Stomach smooth muscle (tissue), 2 donors: ENCODE data around the gene CERS1.

Source experiments
- H3K27ac ChIP-seq: one replicate; pipeline ENCODE4 v1.7.0; 2013; ENCODE audit warnings: mild to moderate bottlenecking, low read length, inconsistent platforms
- H3K27me3 ChIP-seq, 2 donors: one replicate each; pipeline ENCODE4 v1.7.0; 2013; ENCODE audit warnings: low read length in 2 of 2; ENCODE audit not compliant: insufficient read depth in 2 of 2, control insufficient read depth in 1 of 2
- H3K36me3 ChIP-seq, 2 donors: one replicate each; pipeline ENCODE4 v1.7.0; 2013; ENCODE audit warnings: low read length in 2 of 2; ENCODE audit not compliant: control insufficient read depth in 2 of 2, insufficient read depth in 2 of 2
- H3K4me1 ChIP-seq: one replicate; pipeline ENCODE4 v1.7.0; 2013; ENCODE audit warnings: low read length; ENCODE audit not compliant: control insufficient read depth, insufficient read depth
- H3K4me3 ChIP-seq, 2 donors: one replicate each; pipeline ENCODE4 v1.7.0; 2013; ENCODE audit warnings: low read length in 2 of 2
- H3K9ac ChIP-seq, 2 donors: one replicate each; pipeline ENCODE4 v1.7.0; 2013; ENCODE audit warnings: low read length in 2 of 2, mild to moderate bottlenecking in 1 of 2
- H3K9me3 ChIP-seq, 2 donors: one replicate each; pipeline ENCODE4 v1.7.0; 2013; ENCODE audit warnings: low read length in 2 of 2; ENCODE audit not compliant: control insufficient read depth in 2 of 2
- donor health status: healthy.
- donor health status: Pancreatic carcinoma.

Gene CERS1

GRCh38 chr19:18868380-18869022 is 27.5 kb downstream of the CERS1 start:
- Histone ChIP-seq H3K4me1 (peaks cover 9% of the 10 kb centered on the region), H3K27ac (no peak overlapping the region), H3K36me3 (peaks cover 25 to 26% of the 10 kb centered on the region in 2 donors), H3K9me3 (no peaks in the 10 kb centered on the region), H3K27me3 (peaks cover 2 to 14% of the 10 kb centered on the region in 2 donors), H3K4me3 (no peak overlapping the region), H3K9ac (no peak overlapping the region)

DNA sequence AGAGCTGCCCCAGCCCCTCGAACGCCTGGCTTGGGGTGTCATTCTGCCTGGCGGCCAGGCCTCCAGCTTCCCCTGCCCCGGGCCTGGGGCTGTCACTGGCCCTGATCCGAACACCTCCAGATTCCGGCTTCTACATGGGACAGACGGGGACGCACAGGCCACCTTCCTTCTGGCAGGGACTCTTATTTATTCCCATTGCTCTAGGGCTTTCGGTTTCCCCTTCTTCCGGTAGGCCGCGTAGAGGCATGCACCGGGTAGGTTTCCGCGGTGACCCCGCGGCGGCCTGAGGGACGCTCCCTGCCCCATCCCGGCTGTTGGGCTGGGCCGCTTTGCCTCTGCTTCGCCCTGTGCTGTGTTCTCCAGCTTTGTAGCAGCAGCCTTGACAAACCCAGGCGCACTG is 28.2 kb downstream of the CERS1 start:
- no peak overlapping the region for H3K27ac ChIP-seq

GRCh38 chr19:18867199-18867598 is 28.8 kb downstream of the CERS1 start:
- H3K9me3 ChIP-seq = no peaks in the 10 kb centered on the region
- no peak overlapping the region for H3K9ac ChIP-seq
- H3K4me1 ChIP-seq = peaks cover 9% of the 10 kb centered on the region
- H3K4me3 ChIP-seq = no peak overlapping the region
- peaks cover 2 to 14% of the 10 kb centered on the region in 2 donors for H3K27me3 ChIP-seq
- peaks cover 36 to 37% of the 10 kb centered on the region in 2 donors for H3K36me3 ChIP-seq
- no peak overlapping the region for H3K27ac ChIP-seq

More for the DNA sequence above, 28.2 kb downstream of the CERS1 start:
- H3K4me1 ChIP-seq = peaks cover 9% of the 10 kb centered on the region
- H3K9me3 ChIP-seq = no peaks in the 10 kb centered on the region
- H3K4me3 ChIP-seq = no peak overlapping the region
- H3K9ac ChIP-seq = no peak overlapping the region
- H3K27me3 ChIP-seq = peaks cover 2 to 14% of the 10 kb centered on the region in 2 donors
- peaks cover 31 to 32% of the 10 kb centered on the region in 2 donors for H3K36me3 ChIP-seq

- Histone ChIP-seq H3K36me3 (peaks cover 40% of the 10 kb centered on the region in 2 donors), H3K27me3 (peaks cover 2 to 14% of the 10 kb centered on the region in 2 donors), H3K27ac (no peak overlapping the region), H3K4me3 (no peak overlapping the region), H3K9ac (no peak overlapping the region), H3K9me3 (no peaks in the 10 kb centered on the region), H3K4me1 (peaks cover 9% of the 10 kb centered on the region)
Measured at GRCh38 chr19:18866800-18867123, 29.2 kb downstream of the CERS1 start.

DNA sequence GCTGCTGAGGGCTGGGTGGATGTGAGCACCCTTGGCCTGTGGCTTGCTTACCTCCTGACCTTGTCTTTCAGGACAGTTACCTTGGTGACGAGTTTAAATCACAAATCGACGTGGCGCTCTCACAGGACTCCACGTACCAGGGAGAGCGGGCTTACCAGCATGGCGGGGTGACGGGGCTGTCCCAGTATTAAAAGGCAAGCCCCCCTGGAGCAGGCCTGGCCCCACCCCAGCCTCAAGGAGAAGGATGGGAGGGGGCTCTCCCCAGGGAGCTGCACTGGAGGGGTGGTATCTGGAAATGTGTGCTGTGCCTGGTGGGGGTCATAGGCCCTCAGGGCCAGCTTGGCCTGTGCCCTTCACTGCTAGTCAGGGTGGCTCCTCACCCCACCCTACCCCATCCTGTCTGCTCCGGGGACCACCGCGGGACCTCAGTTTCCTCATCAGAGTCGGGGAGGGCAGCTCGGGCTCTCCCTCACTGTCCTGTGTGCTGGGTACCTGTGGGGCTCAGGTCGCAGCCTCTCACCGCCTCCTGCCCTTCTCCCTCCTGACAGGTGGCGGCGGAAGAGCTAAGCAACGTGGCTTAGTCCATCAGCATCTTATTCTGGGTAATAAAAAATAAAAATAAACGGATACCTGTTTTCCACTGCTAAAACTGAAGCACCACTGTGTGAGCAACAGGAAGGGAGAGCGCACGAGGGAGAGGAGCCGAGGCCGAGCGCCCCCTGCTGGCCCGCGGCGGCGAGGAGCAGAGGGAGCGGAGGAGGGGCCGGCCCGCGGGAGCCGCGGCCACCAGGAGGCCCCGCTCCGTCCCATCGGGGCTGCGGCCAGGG is 29.8 kb downstream of the CERS1 start:
- Histone ChIP-seq H3K9ac (no peak overlapping the region), H3K27ac (no peak overlapping the region)

DNA sequence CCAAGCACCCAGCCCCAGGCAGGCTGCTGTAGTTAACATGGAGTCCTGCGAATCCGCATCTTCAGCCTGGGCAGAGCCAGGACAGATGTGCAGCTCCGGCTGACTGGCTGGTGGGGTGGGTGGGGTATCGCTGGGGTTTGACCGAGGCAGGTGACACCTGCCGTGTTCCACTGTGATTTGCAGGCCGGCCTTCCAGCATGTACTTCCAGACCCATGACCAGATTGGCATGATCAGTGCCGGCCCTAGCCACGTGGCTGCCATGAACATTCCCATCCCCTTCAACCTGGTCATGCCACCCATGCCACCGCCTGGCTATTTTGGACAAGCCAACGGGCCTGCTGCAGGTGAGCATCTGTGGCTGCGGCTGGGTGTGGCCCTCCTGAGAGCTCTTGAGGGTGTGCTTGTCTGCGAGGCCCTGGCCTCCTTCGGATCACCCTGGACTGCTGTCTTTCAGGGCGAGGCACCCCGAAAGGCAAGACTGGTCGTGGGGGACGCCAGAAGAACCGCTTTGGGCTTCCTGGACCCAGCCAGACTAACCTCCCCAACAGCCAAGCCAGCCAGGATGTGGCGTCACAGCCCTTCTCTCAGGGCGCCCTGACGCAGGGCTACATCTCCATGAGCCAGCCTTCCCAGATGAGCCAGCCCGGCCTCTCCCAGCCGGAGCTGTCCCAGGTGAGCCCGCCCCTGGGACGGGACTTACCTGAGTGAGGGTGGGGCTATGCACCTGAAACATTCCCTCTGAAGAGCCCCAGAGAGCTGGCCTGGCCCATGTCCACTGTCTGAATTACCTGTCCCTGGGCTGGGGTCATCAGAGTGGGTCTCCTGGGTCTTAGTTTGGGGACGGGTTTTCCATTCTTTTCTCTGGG is 30.6 kb downstream of the CERS1 start:
- H3K4me1 ChIP-seq = peaks cover 9% of the 10 kb centered on the region
- H3K9ac ChIP-seq = no peak overlapping the region
- H3K27ac ChIP-seq = no peak overlapping the region
- no peak overlapping the region for H3K4me3 ChIP-seq
- no peaks in the 10 kb centered on the region for H3K9me3 ChIP-seq
- peaks cover 54% of the 10 kb centered on the region in 2 donors for H3K36me3 ChIP-seq
- peaks cover 0 to 10% of the 10 kb centered on the region in 2 donors for H3K27me3 ChIP-seq

More for the DNA sequence above, 29.8 kb downstream of the CERS1 start:
- Histone ChIP-seq H3K4me1 (peaks cover 9% of the 10 kb centered on the region), H3K4me3 (no peak overlapping the region), H3K9me3 (no peaks in the 10 kb centered on the region), H3K36me3 (peaks cover 45% of the 10 kb centered on the region in 2 donors), H3K27me3 (peaks cover 2 to 14% of the 10 kb centered on the region in 2 donors)

DNA sequence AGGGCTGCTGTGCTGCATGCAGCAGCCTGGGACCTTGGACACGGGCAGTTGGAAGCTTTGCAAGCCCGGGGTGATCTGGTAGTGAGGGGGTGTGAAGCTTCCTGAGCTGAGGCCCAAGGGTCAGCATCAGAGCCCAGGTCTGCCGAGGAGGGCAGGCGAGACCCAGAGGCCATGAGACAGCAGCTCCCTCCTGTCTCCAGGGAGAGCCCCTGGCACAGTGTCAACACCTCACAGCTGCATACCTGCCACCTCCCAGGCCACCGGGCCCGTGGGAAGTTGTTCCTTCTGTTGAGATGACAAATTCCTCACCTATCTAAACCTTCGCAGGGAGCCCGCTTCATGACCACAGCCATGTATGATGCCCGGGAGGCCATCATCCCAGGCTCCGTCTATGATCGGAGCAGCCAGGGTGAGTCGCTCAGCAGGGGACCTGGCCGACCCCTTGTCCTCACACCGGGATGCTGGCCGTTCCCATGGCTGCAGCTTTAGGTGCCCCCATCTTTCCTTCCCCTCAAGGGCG is 32.1 kb downstream of the CERS1 start:
- no peak overlapping the region for H3K27ac ChIP-seq
- H3K9ac ChIP-seq = no peak overlapping the region
- no peaks in the 10 kb centered on the region for H3K9me3 ChIP-seq
- H3K4me3 ChIP-seq = no peak overlapping the region
- peaks cover 64 to 68% of the 10 kb centered on the region in 2 donors for H3K36me3 ChIP-seq
- no peaks in the 10 kb centered on the region for H3K27me3 ChIP-seq
- peaks cover 7% of the 10 kb centered on the region for H3K4me1 ChIP-seq

DNA sequence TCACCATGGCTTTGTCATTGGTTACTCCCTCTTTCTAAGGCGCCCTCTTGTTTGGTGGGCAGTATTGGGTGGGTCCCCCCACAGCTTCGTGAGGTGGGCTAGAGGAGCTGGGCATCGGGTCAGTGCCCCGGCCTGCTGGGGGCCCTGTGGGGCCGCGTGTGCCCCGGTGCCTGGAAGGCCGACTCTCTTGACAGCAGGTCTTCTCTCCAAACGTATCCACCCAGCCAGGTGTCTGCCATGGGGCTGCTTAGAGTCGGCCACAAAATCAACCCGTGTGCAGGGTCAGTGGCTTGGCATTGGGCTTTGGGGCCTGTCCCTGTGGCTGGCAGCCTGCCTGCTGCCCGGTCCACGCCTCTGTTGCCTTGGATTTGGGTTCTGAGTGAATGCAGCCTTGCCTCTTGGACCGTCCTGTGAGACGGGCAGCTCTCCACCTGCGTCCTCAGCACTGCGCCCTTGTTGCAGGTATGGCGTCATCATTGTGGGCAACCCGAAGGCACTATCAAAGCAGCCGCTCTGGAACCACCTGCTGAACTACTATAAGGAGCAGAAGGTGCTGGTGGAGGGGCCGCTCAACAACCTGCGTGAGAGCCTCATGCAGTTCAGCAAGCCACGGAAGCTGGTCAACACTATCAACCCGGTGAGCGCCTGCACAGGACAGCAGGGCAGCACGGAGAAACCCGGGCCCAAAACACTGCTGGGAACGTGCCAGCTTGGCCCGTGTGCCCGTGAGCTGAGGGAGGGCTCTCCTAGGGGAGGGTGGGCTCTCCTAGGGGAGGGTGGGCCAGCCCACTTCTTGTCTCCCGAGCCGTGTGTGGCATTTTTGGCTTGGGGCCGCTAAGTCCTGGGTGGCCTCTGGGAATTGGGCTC is 32.7 kb downstream of the CERS1 start:
- no peak overlapping the region for H3K9ac ChIP-seq

DNA sequence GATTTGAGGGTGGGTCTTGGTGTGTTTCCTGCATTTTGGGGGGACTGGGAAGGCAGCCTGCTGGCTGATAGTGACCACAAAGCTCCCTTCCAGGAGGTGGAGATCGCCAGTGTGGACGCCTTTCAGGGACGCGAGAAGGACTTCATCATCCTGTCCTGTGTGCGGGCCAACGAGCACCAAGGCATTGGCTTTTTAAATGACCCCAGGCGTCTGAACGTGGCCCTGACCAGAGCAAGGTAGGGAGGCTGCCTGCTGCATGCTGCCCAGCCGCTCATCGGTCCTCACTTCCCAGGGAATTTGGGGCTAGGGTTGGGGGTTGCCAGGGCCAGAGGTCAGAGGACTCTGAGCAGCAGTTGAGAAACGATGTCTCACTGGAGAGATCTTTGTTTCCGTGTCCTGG is 34.0 kb downstream of the CERS1 start:
- H3K36me3 ChIP-seq = peaks cover 76 to 78% of the 10 kb centered on the region in 2 donors
- H3K4me1 ChIP-seq = peaks cover 7% of the 10 kb centered on the region
- H3K9ac ChIP-seq = no peak overlapping the region
- no peak overlapping the region for H3K27ac ChIP-seq
- no peak overlapping the region for H3K4me3 ChIP-seq
- no peaks in the 10 kb centered on the region for H3K27me3 ChIP-seq
- no peaks in the 10 kb centered on the region for H3K9me3 ChIP-seq

More for the DNA sequence above, 32.7 kb downstream of the CERS1 start:
- Histone ChIP-seq H3K4me1 (peaks cover 7% of the 10 kb centered on the region), H3K27me3 (no peaks in the 10 kb centered on the region), H3K36me3 (peaks cover 69 to 73% of the 10 kb centered on the region in 2 donors), H3K4me3 (no peak overlapping the region), H3K27ac (no peak overlapping the region), H3K9me3 (no peaks in the 10 kb centered on the region)
